Endodermal cell (in vitro differentiated cells): ENCODE measurements around the gene FGB. TPM values are rescaled to one million over a fixed set of nuclear protein-coding genes. Genes with fewer than 3 reads are reported as not detected.
"Not testable (repeated sequence)": the region's sequence is repeated elsewhere in the genome, so short reads cannot be mapped to it uniquely, and the experiment has no call there.

Experiments
- DNase-seq: peaks from one replicate; pipeline ENCODE4 v3.0.0-alpha.2; 2017
- H3K27ac ChIP-seq: 2 replicates; pipeline ENCODE4 v1.5.1; 2013; ENCODE audit warnings: mild to moderate bottlenecking, low read depth, low read length, moderate library complexity
- H3K27me3 ChIP-seq: 2 replicates; pipeline ENCODE4 v1.6.1; 2013; ENCODE audit warnings: mild to moderate bottlenecking, low read length, moderate library complexity; ENCODE audit not compliant: insufficient read depth, control insufficient read depth, poor library complexity, severe bottlenecking
- H3K36me3 ChIP-seq: 2 replicates; pipeline ENCODE4 v1.7.0; 2013; ENCODE audit warnings: mild to moderate bottlenecking, low read length, moderate library complexity; ENCODE audit not compliant: control insufficient read depth, insufficient read depth
- H3K4me1 ChIP-seq: one replicate; pipeline ENCODE4 v1.7.0; 2013; ENCODE audit warnings: low read length; ENCODE audit not compliant: control insufficient read depth, insufficient read depth
- H3K4me3 ChIP-seq: 2 replicates; pipeline ENCODE4 v1.5.1; 2013; ENCODE audit warnings: mild to moderate bottlenecking, low read length, moderate library complexity
- H3K9ac ChIP-seq: 2 replicates; pipeline ENCODE4 v1.6.1; 2013; ENCODE audit warnings: mild to moderate bottlenecking, low read length, moderate library complexity; ENCODE audit not compliant: poor library complexity, severe bottlenecking; ENCODE audit errors: extremely low read depth
- H3K9me3 ChIP-seq: 2 replicates; pipeline ENCODE4 v1.6.1; 2013; ENCODE audit warnings: mild to moderate bottlenecking, low read length, moderate library complexity; ENCODE audit not compliant: control insufficient read depth
- H3K27ac Mint-ChIP-seq: 2 replicates; pipeline ENCODE4 v1.8.0; 2020; ENCODE audit warnings: mixed read lengths
- H3K27me3 Mint-ChIP-seq: 2 replicates; pipeline ENCODE4 v1.8.0; 2021; ENCODE audit warnings: mild to moderate bottlenecking, mixed read lengths; ENCODE audit not compliant: insufficient read depth
- H3K36me3 Mint-ChIP-seq: 2 replicates; pipeline ENCODE4 v1.8.0; 2020; ENCODE audit warnings: low read depth, mixed read lengths
- H3K4me1 Mint-ChIP-seq: 2 replicates; pipeline ENCODE4 v1.8.0; 2020; ENCODE audit warnings: mixed read lengths
- H3K4me3 Mint-ChIP-seq: 2 replicates; pipeline ENCODE4 v1.8.0; 2020; ENCODE audit warnings: mild to moderate bottlenecking, moderate library complexity, mixed read lengths
- H3K9me3 Mint-ChIP-seq: 2 replicates; pipeline ENCODE4 v1.8.0; 2020; ENCODE audit warnings: mild to moderate bottlenecking, mixed read lengths
- CTCF ChIP-seq: fragments of 200-600 bp; sonication (generic); conservative IDR thresholded peaks from 2 replicates; pipeline ENCODE4 v1.5.0; 2021; ENCODE audit warnings: antibody characterized with exemption, mild to moderate bottlenecking
- WGBS, 2 experiments: methylation state at CpG; one replicate each; pipeline versions ENCODE4 v1.1.5 to v1.1.7; 2013; ENCODE audit warnings: missing lambda C conversion rate in 2 of 2, mixed read lengths in 1 of 2; ENCODE audit not compliant: insufficient coverage in 1 of 2, insufficient read length in 1 of 2; 5-methylcytosine and 5-hydroxymethylcytosine counted together
- total RNA-seq, 2 donors: library from RNA; stranded (reverse); fragmentation: NEBNext Ultra II Directional in 1 of 2; extraction: Animal tissue kit (Norgen Biotek cat#: 25700) in 1 of 2; gene quantifications; 2 replicates in 1 of 2; 3 replicates in 1 of 2; pipeline ENCODE4 v1.2.1, GENCODE V29; 2021

Gene FGB
- total RNA-seq, 2 donors from 2014 or later: 0.55 TPM; not detected in 1

- Mint-ChIP-seq H3K36me3 (no peaks in the 10 kb centered on the region), H3K4me3 (no peak overlapping the region), H3K4me1 (peaks cover 4% of the 10 kb centered on the region), H3K9me3 (no peaks in the 10 kb centered on the region), H3K27ac (no peak overlapping the region), H3K27me3 (no peaks in the 10 kb centered on the region)
- Histone ChIP-seq H3K36me3 (no peaks in the 10 kb centered on the region), H3K27ac (no peak overlapping the region), H3K4me1 (no peaks in the 10 kb centered on the region), H3K9me3 (no peaks in the 10 kb centered on the region), H3K4me3 (no peak overlapping the region), H3K9ac (no peak overlapping the region), H3K27me3 (no peaks in the 10 kb centered on the region)
- no peak for DNase-seq
- TF ChIP-seq CTCF: no peak
Measured at GRCh38 chr4:154595807-154596206, 33.0 kb downstream of the FGB start.

- WGBS, 2 experiments: 87 to 95% methylated on average over 10 to 11 of the region's 11 CpGs
- not testable (repeated sequence) for H3K9me3 Mint-ChIP-seq, H3K36me3 Mint-ChIP-seq, H3K4me3 ChIP-seq, H3K27ac ChIP-seq, H3K9me3 ChIP-seq, H3K4me1 ChIP-seq, H3K36me3 ChIP-seq, H3K4me1 Mint-ChIP-seq, H3K27me3 Mint-ChIP-seq, DNase-seq, H3K4me3 Mint-ChIP-seq, H3K27me3 ChIP-seq, H3K9ac ChIP-seq, H3K27ac Mint-ChIP-seq
Measured at GRCh38 chr4:154597281-154597680, 34.5 kb downstream of the FGB start.

- H3K4me1 ChIP-seq: no peaks in the 10 kb centered on the region
- 91 to 94% methylated on average over 5 to 7 of the region's 7 CpGs for WGBS, 2 experiments
- no peak overlapping the region for H3K9ac ChIP-seq
- TF ChIP-seq CTCF: no peak
- Mint-ChIP-seq H3K27ac (no peak overlapping the region), H3K27me3 (no peaks in the 10 kb centered on the region), H3K36me3 (no peaks in the 10 kb centered on the region), H3K4me3 (no peak overlapping the region), H3K9me3 (no peaks in the 10 kb centered on the region), H3K4me1 (peaks cover 3% of the 10 kb centered on the region)
- no peaks in the 10 kb centered on the region for H3K27me3 ChIP-seq
- no peak for DNase-seq
- H3K9me3 ChIP-seq: no peaks in the 10 kb centered on the region
- H3K4me3 ChIP-seq: no peak overlapping the region
- no peaks in the 10 kb centered on the region for H3K36me3 ChIP-seq
- no peak overlapping the region for H3K27ac ChIP-seq
Measured at GRCh38 chr4:154597798-154598774, 35.3 kb downstream of the FGB start.
